NT2/D1 (cell line): Measurements from ENCODE around the gene KLHL42.
"Not testable (repeated sequence)": the region's sequence is repeated elsewhere in the genome, so short reads cannot be mapped to it uniquely, and the experiment has no call there.

Experiments used
- SUZ12 ChIP-seq: IDR thresholded peaks from 2 replicates; pipeline ENCODE4 v1.6.1; 2011; ENCODE audit not compliant: insufficient read length, insufficient read depth; ENCODE audit errors: extremely low read depth
- ZNF274 ChIP-seq: IDR thresholded peaks from 2 replicates; pipeline ENCODE4 v1.6.1; 2011; ENCODE audit warnings: mild to moderate bottlenecking, low read depth, low read length

DNA sequence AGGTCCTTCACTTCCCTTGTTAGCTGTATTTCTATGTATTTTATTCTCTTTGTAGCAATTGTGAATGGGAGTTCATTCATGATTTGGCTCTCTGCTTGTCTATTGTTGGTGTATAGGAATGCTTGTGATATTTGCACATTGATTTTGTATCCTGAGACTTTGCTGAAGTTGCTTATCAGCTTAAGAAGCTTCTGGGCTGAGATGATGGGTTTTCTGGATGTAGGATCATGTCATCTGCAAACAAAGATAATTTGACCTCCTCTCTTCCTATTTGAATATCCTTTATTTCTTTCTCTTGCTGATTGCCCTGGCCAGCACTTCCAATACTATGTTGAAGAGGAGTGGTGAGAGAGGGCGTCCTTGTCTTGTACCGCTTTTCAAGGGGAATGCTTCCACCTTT is 67.3 kb downstream of the KLHL42 start:
- not testable (repeated sequence) for TF ChIP-seq SUZ12, ZNF274
